ENCODE results near the gene CD33. TPM values are rescaled to one million over a fixed set of nuclear protein-coding genes. Genes with fewer than 3 reads are reported as not detected.
A peak's percentile ranks its signal among the peaks of the same experiment; 100 is the strongest.

Gene CD33
- total RNA-seq, 2 donors from 2014 or later: 3.2 to 11.4 TPM

DNA sequence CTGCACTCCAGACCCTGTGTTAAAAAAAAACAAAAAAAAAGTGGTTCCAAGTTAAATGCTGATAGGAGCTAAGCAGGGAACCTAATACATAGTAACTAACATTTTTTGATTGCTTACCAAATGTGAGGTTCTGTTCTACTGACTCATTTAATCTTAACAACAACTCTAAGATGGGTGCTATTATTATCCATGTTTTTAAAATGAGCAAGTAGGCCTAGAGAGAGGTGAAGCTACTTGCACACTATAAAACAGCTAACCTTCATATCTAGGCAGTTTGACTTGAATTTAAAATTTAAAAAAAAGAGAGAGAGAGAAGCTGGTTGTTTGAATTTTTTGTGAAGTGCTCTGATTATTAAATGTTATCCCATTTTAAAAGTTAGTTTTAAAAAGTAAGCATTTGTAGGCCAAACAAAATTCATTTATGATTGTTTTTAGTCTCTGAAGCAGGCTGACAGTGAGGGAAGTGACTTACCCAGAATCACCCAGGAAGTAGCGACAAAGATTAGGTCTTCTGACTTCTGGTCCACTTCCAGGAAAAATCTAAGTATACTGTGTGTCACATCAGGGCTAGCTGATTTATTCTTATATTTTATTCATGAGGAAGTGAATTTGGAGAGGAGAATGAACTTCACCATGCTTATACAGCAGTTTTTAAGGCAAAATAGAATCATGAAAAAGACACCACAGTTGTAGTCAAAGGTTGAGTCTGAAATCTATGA is 28.4 kb downstream of the CD33 start:
- ATAC-seq (no peak), DNase-seq (no peak)
- intact Hi-C loops (cut with DNase I): no loop called here

- ATAC-seq: no peak
These were observed 31.3 kb downstream of the CD33 start for GRCh38 chr19:51256155-51256625.

DNA sequence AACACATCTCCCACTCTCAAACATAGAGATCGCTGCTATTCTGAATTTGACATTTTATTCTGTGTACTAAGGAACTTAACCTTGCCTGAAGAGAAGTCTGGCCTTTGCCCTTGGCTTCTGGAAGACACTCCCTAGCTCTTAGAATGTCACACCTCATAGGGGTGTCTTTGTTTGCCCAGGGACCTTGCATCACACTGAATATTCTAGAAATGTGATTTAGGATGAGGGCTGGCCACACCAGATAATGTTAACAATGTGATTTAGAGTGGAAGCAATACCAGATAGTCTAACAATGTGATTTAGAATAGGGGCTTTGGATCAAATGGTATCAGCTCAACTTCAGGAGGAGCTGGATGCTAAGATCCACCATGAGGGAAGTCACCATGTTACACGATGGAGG is 32.6 kb downstream of the CD33 start:
- DNase-seq (no peak), ATAC-seq (no peak)
- intact Hi-C loops (cut with DNase I): no loop called here

More at GRCh38 chr19:51256155-51256625, 31.3 kb downstream of the CD33 start:
- DNase-seq: no peak
- intact Hi-C loops (cut with DNase I): no loop called here

DNA sequence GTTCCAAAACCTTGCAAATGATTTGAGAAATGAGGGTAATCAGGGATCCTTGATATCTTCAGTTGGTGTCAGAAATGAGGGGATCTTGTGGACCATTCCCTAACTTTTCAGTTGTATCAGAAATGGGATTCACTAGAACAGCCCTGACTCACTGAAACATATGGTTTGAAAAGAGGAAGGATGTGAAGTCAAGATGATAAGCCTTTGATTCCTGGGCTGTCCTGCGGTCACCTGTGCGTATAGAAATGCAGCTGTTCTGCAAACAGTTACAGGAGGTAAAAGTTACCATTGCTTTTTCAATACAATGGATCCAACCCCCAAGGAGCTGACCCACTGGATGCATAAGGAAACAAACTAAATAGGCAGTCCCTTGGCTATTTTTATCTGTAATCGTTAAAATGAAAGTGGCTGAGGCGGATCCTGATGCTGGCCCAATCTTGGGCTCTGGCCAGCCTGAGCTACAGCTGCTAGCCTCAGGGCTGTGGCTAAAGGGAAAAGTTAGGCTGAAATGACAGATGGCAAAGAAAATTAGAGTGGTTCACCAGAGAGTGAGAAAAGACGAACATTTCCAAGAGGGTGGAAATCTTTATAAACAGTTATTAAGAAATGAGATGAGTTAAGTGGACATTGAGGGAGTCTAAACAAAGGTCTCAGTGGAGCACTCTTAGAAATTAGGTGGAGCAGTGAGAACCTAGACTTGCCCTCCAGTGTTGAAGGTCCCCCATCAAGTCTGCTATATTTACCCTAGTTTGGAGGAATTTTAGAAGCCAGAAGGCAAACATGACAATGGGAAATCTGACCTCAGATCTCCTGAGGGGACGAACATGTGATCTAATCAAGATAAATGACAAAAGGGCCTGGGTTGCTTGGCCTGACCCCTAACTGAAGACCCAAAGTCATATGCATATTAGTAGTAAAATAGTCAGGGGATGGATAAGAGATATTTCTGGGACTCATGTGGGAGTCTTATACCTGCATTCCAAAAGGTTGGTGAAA is 33.6 kb downstream of the CD33 start:
- DNase-seq (no peak), ATAC-seq (no peak)
- intact Hi-C loops (cut with DNase I): loop anchor here in 1 of 2 donors (2.0 kb wide), 1 partner anchor 32 kb away; no protein-coding TSS in a partner anchor

GRCh38 chr19:51259348-51260245 is 34.7 kb downstream of the CD33 start:
- intact Hi-C loops (cut with DNase I): loop anchor here in 1 of 2 donors (2.0 kb wide), 1 partner anchor 31 kb away; no protein-coding TSS in a partner anchor
- peak in 1 of 2 donors; percentile 47 for ATAC-seq
- DNase-seq: no peak

DNA sequence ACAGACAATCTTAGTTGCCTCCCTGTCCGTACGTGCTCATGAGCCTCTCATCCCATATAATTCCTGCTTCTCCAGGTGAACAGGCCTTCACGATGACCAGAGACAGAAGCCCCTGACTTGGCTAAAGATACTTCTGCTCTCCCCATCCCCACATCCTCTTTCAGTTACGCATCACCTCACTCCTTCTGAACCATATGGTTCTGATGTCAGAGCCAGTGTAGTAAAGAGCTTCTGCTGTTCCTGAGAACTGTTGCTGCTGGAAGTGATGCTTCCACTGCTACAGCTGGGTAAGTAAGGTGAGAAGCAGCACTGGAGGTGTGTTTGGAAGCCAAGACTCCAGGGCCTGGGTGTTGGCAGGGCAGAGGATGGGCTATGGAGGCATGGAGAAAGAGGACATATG is 38.9 kb downstream of the CD33 start:
- intact Hi-C loops (cut with DNase I): no loop called here
- no peak for DNase-seq

DNA sequence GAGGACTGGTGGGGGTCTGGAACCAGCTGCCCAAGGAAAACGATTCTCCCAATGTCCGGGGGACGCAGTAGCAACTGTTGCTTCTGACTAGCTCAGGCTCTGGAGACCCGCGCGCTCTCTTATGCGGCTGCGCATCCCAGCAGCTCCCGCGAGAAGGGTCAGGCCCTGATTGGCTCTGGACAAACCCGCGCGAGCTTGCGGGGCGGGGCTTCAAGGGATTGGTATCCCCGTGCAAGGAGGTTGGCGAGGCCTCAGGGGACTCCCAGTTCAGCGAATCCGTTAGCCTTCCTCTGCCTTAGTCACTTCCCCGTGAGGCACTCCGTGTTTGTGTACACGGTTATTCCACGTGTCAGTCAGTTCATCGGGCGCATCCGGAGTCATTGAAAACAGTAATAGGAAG is 46.2 kb downstream of the CD33 start:
- ATAC-seq (no peak), DNase-seq (no peak)
- intact Hi-C loops (cut with DNase I): no loop called here

More for the DNA sequence above, 38.9 kb downstream of the CD33 start:
- no peak for ATAC-seq

GRCh38 chr19:51272183-51272810 is 47.4 kb downstream of the CD33 start:
- no peak for ATAC-seq

DNA sequence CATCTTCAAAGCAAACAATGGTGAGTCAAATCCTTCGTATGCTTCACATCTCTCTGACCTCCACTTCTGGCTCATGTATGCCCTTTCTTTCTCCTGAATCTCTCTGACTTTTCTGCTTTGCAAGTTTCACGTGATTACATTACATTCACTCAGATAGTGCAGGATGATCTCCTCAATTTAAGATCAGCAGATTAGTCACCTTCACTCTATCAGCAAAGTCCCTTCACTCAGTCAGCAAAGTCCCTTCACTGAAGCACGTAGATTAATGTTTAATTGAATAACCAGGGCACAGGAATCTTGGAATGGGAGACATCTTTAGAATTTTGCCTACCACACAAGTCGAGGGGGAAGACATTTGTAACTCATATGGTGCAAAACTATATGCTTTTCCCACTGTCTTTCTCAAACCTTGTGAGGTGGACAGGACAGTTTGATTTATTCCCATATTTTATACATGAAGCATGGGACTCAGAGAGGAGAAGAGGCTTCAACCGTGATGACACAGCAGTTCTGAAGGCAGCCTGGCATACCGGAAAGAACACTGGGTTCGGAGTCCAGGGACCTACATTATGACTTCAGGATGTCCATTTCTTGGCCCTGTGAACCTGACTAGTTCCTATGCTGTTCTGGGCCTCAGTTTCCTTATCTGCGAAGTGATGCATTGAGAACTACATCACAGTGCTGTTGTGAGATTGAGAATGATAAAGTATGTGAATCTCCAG is 49.3 kb downstream of the CD33 start:
- ATAC-seq (no peak), DNase-seq (no peak)
- intact Hi-C loops (cut with DNase I): no loop called here

More at GRCh38 chr19:51272183-51272810, 47.4 kb downstream of the CD33 start:
- intact Hi-C loops (cut with DNase I): no loop called here
- DNase-seq: no peak

DNA sequence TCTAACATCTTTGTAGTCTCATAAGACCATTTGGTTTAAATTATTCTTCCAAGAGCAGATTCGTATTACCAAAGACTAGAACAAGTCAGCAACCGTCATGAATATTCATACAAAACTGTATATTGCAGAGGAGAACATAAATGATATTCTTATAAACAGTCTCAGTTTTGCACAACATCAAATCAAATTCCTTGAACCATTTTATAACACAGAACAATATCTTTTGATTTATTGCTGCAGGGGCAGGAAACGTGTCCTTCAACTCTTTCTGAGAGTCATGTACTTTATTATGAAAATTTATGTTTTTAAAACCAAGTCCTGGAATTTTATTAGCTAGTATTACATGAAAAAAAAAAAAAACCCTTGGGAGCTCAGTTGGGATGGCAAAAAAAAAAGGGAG is 52.2 kb downstream of the CD33 start:
- intact Hi-C loops (cut with DNase I): no loop called here
- ATAC-seq (no peak), DNase-seq (no peak)

GRCh38 chr19:51282335-51282734 is 57.5 kb downstream of the CD33 start:
- DNase-seq (no peak), ATAC-seq (no peak)
- intact Hi-C loops (cut with DNase I): no loop called here

DNA sequence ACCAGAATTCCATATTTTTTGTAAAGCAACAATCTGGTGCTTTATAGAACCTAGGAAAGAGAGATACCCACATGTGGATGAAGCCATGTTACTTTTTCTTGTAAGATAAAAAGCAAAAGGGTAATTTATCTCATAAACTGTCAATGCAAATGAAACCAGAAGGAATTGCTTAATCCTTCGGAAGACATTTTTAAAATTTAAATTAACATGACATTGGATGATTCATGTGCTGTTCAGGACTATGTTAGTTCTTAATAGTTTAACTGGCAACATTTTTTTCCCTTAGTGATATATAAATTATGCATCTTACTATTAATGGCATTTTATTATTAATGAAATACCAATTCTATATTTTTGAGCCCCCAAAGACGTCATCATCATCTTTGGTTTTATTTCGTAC is 60.8 kb downstream of the CD33 start:
- intact Hi-C loops (cut with DNase I): no loop called here
- ATAC-seq: no peak

More for the DNA sequence above, 60.8 kb downstream of the CD33 start:
- no peak for DNase-seq

Small RNA genes lying within 50 kb of the gene (microRNA-seq; reads per million reads assigned to microRNA genes)
- 0 reads per million in 2 donors for gene MIR8074

Other genes starting within 250 kb of the CD33 start
- under 1 TPM in 1 of 2 donors, not detected in 1; 0.16 TPM for gene KLK7, start 241.2 kb upstream of the CD33 start, total RNA-seq
- under 1 TPM in 1 of 2 donors, not detected in 1; 0.53 TPM for gene KLK8, start 223.5 kb upstream of the CD33 start, total RNA-seq
- under 1 TPM; 0.26 to 0.32 TPM for gene KLK10, start 205.4 kb upstream of the CD33 start, total RNA-seq
- 1 to 10 TPM; 1.7 to 2.6 TPM for gene KLK11, start 198.5 kb upstream of the CD33 start, total RNA-seq
- gene KLK12, start 190.1 kb upstream of the CD33 start, total RNA-seq: not detected
- gene KLK13, start 160.0 kb upstream of the CD33 start, total RNA-seq: under 1 TPM in 1 of 2 donors, not detected in 1; 0.65 TPM
- gene KLK14, start 142.2 kb upstream of the CD33 start, total RNA-seq: under 1 TPM; 0.21 to 0.31 TPM
- gene CTU1, start 116.7 kb upstream of the CD33 start, total RNA-seq: 1 to 10 TPM; 5.3 to 6.0 TPM
- gene SIGLEC9, start 100.2 kb upstream of the CD33 start, total RNA-seq: 1 to 10 TPM; 5.1 to 6.6 TPM
- gene SIGLEC7, start 82.8 kb upstream of the CD33 start, total RNA-seq: 1 to 10 TPM; 1.6 to 2.2 TPM
- gene SIGLECL1, start 26.0 kb downstream of the CD33 start, total RNA-seq: not detected
- gene IGLON5, start 86.6 kb downstream of the CD33 start, total RNA-seq: under 1 TPM in 1 of 2 donors, not detected in 1; 0.16 TPM
- 1 to 10 TPM; 1.5 to 1.8 TPM for gene VSIG10L, start 117.1 kb downstream of the CD33 start, total RNA-seq
- gene ETFB, start 141.3 kb downstream of the CD33 start, total RNA-seq: 100 to 1,000 TPM; 225 to 267 TPM
- 1 to 10 TPM; 1.3 to 2.5 TPM for gene CLDND2, start 143.9 kb downstream of the CD33 start, total RNA-seq
- gene NKG7, start 147.6 kb downstream of the CD33 start, total RNA-seq: 1 to 10 TPM in 1 of 2 donors, under 1 TPM in 1; 0.89 to 4.0 TPM
- not detected for gene LIM2, start 162.9 kb downstream of the CD33 start, total RNA-seq
- not detected for gene C19orf84, start 165.5 kb downstream of the CD33 start, total RNA-seq
- gene SIGLEC10, start 192.6 kb downstream of the CD33 start, total RNA-seq: 1 to 10 TPM; 1.4 to 1.6 TPM
- under 1 TPM in 1 of 2 donors, not detected in 1; 0.09 TPM for gene SIGLEC8, start 233.4 kb downstream of the CD33 start, total RNA-seq

Measured in left cardiac atrium (tissue), 4 donors.